ENCODE measurements around the gene MEDAG.

The MEDAG gene

DNA sequence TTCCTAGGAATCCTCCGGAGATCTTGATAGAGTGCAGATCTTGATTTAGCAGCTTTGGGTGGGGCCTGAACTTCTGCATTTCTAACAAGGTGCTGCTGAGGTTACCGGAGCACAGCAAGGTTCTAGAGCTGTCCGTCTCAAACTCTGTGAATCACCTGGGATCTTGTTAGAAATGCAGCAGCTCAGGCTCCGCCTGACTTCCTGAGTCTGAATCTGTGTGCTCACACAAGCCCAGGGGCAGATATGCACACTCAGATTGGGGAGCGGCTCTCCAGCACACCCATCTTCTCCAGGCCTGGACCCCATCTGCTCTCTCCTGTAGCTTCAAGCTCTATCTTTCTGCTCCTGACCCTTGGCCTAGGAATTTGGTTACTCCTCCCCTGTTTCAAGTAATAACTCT, 22.9 kb downstream of the MEDAG start:
- no peaks in the 10 kb centered on the region for H3K9me3 ChIP-seq (ENCODE audit: insufficient read depth, low read length)
- TF ChIP-seq, protein P1, sequence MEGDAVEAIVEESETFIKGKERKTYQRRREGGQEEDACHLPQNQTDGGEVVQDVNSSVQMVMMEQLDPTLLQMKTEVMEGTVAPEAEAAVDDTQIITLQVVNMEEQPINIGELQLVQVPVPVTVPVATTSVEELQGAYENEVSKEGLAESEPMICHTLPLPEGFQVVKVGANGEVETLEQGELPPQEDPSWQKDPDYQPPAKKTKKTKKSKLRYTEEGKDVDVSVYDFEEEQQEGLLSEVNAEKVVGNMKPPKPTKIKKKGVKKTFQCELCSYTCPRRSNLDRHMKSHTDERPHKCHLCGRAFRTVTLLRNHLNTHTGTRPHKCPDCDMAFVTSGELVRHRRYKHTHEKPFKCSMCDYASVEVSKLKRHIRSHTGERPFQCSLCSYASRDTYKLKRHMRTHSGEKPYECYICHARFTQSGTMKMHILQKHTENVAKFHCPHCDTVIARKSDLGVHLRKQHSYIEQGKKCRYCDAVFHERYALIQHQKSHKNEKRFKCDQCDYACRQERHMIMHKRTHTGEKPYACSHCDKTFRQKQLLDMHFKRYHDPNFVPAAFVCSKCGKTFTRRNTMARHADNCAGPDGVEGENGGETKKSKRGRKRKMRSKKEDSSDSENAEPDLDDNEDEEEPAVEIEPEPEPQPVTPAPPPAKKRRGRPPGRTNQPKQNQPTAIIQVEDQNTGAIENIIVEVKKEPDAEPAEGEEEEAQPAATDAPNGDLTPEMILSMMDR (IDR thresholded peaks at IDR 0.05; ENCODE audit: low read depth, low read length) = no peak
- TF ChIP-seq EZH2phosphoT487 (IDR thresholded peaks at IDR 0.05; ENCODE audit: low read depth) = no peak

DNA sequence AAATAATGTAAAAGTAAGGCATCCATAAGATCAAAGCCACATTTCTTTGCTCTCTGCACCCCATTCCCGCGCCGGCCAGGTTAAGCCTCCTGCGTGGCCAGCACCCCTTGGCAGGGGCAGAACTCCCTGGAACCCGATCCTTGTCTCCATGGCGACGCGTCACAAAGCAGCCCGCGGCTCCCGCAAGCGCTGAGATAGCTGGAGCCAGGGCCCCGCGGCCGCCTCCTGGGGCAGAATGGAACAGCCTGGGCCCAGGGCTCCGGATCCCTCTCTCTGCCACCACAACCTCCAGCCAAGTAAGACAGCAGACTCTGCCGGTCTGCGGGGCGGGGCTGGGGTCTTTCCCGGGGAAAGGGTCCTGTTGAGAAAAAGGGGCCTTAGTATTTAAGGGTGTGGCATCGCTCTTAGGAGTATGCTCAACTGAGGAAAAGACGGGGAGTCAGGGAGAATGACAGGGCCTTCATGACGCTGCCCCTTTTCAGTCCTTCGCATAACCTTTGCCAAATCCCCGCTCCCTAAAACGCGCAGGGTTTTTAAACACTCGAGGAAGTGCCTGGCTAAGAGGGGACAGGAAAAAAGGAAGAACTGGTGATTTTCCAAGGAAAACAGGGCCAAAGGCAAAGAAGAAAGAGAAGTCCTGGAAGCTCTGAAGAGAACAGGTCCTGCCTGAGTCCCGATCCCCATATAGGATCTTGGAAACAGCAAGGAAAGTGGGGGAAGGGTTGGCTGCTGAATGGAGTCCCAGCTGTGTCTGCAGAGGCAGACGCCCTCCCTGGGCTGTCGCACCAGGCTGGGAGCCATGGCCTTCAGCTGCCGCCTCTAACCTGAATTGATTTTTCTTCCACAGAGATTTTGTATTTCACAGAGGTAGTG, 26.6 kb downstream of the MEDAG start, which contains the start of gene TEX26:
Gene TEX26, plus strand, starts transcription at position 176 of the 873 bp plus-strand sequence. Its CDS starts 60 bp downstream, at position 236.
- TF ChIP-seq EZH2phosphoT487 (IDR thresholded peaks at IDR 0.05; ENCODE audit: low read depth) = no peak
- TF ChIP-seq, protein P1 (IDR thresholded peaks at IDR 0.05; ENCODE audit: low read depth, low read length) = no peak
- Histone ChIP-seq H3K4me1 (ENCODE audit: low read length) (no peaks in the 10 kb centered on the region), H4K20me1 (ENCODE audit: insufficient read depth, low read length) (no peaks in the 10 kb centered on the region), H3K79me2 (ENCODE audit: low read length) (no peaks in the 10 kb centered on the region), H3K9ac (ENCODE audit: low read length) (no peak within 1 kb of the TSS), H2AFZ (ENCODE audit: low read depth, low read length) (no peak within 1 kb of the TSS), H3K4me2 (ENCODE audit: low read length) (no peak within 1 kb of the TSS), H3K36me3 (replicated peaks; ENCODE audit: low read depth, low read length) (no peaks in the 10 kb centered on the region), H3K4me3 (ENCODE audit: low read length) (no peak within 1 kb of the TSS), H3K9me3 (ENCODE audit: insufficient read depth, low read length) (no peaks in the 10 kb centered on the region), H3K27me3 (ENCODE audit: low read depth, low read length) (peaks cover 51% of the 10 kb centered on the region), H3K27ac (ENCODE audit: low read length) (no peak within 1 kb of the TSS)

More for the DNA sequence above, 22.9 kb downstream of the MEDAG start:
- Histone ChIP-seq H3K79me2 (ENCODE audit: low read length) (no peaks in the 10 kb centered on the region), H3K4me3 (ENCODE audit: low read length) (no peak overlapping the region), H2AFZ (ENCODE audit: low read depth, low read length) (no peak overlapping the region), H3K4me2 (ENCODE audit: low read length) (no peak overlapping the region), H3K27me3 (ENCODE audit: low read depth, low read length) (peaks cover 51% of the 10 kb centered on the region), H3K27ac (ENCODE audit: low read length) (no peak overlapping the region), H3K4me1 (ENCODE audit: low read length) (no peaks in the 10 kb centered on the region), H3K36me3 (replicated peaks; ENCODE audit: low read depth, low read length) (no peaks in the 10 kb centered on the region), H3K9ac (ENCODE audit: low read length) (no peak overlapping the region), H4K20me1 (ENCODE audit: insufficient read depth, low read length) (no peaks in the 10 kb centered on the region)

DNA sequence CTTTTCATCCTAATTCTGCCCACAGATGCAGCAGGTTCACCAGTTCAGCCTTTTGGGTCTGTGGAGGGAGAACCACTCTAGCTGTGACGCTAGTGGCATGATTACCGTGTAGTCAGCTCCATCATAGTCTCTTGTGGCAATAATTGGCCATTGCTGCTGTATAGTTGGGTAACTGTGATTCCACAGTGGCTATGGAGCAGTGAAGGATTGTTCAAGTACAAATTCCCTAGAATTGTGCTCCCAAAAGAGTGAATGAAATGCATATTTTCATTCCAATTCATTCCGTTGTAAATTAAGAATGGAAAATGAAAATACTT, 27.2 kb downstream of the MEDAG start:
- Histone ChIP-seq H3K4me1 (ENCODE audit: low read length) (no peaks in the 10 kb centered on the region), H3K4me2 (ENCODE audit: low read length) (no peak overlapping the region)
- TF ChIP-seq EZH2phosphoT487 (IDR thresholded peaks at IDR 0.05; ENCODE audit: low read depth) = no peak
- TF ChIP-seq, protein P1 (IDR thresholded peaks at IDR 0.05; ENCODE audit: low read depth, low read length) = no peak

DNA sequence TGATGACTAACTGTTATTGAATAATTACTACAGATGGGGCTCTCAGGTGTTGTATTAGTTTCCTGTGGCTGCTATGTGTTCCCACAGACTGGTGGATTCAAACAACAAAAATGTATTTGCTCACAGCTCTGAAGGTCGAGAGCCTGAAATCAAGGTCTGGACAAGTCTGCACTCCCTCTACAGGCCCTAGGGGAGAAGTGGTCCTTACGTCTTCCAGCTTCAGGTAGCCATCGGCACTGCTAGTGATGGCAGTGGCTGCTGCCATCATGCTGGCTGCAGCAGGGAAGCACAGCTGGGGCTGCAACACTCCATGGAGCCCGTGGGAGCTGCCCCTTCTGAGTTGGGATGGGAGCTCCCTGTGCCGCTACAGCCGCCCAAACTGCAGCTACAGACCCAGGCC, 28.3 kb downstream of the MEDAG start:
- Histone ChIP-seq H3K4me3 (ENCODE audit: low read length) (no peak overlapping the region), H3K36me3 (replicated peaks; ENCODE audit: low read depth, low read length) (no peaks in the 10 kb centered on the region), H3K9me3 (ENCODE audit: insufficient read depth, low read length) (no peaks in the 10 kb centered on the region), H3K27ac (ENCODE audit: low read length) (no peak overlapping the region), H3K79me2 (ENCODE audit: low read length) (no peaks in the 10 kb centered on the region), H3K4me1 (ENCODE audit: low read length) (no peaks in the 10 kb centered on the region), H3K9ac (ENCODE audit: low read length) (no peak overlapping the region), H2AFZ (ENCODE audit: low read depth, low read length) (no peak overlapping the region), H3K4me2 (ENCODE audit: low read length) (no peak overlapping the region), H4K20me1 (ENCODE audit: insufficient read depth, low read length) (no peaks in the 10 kb centered on the region), H3K27me3 (ENCODE audit: low read depth, low read length) (peaks cover 57% of the 10 kb centered on the region)
- TF ChIP-seq, protein P1 (IDR thresholded peaks at IDR 0.05; ENCODE audit: low read depth, low read length) = no peak
- TF ChIP-seq EZH2phosphoT487 (IDR thresholded peaks at IDR 0.05; ENCODE audit: low read depth) = no peak

More for the DNA sequence above, 27.2 kb downstream of the MEDAG start:
- H3K4me3 ChIP-seq (ENCODE audit: low read length) = no peak overlapping the region
- H3K27ac ChIP-seq (ENCODE audit: low read length) = no peak overlapping the region
- H3K9ac ChIP-seq (ENCODE audit: low read length) = no peak overlapping the region
- peaks cover 56% of the 10 kb centered on the region for H3K27me3 ChIP-seq (ENCODE audit: low read depth, low read length)
- no peak overlapping the region for H2AFZ ChIP-seq (ENCODE audit: low read depth, low read length)
- no peaks in the 10 kb centered on the region for H3K36me3 ChIP-seq (replicated peaks; ENCODE audit: low read depth, low read length)
- H4K20me1 ChIP-seq (ENCODE audit: insufficient read depth, low read length) = no peaks in the 10 kb centered on the region
- H3K9me3 ChIP-seq (ENCODE audit: insufficient read depth, low read length) = no peaks in the 10 kb centered on the region
- no peaks in the 10 kb centered on the region for H3K79me2 ChIP-seq (ENCODE audit: low read length)
